IMR-90 (cell line): ENCODE measurements around the gene SMIM14. TPM values are rescaled to one million over a fixed set of nuclear protein-coding genes. Genes with fewer than 3 reads are reported as not detected.

Source experiments
- ATAC-seq: fragments of 200-7000 bp; cut with Tn5 transposase; 2 replicates; pipeline ENCODE4 v1.9.1; 2020; ENCODE audit warnings: low read depth, mild to moderate bottlenecking, moderate library complexity
- BruUV-seq: library from RNA; stranded (reverse); fragments of 400-500 nt; replicated peaks from 2 replicates; lab custom pipeline; 2021; lab: Mats Ljungman, UMichigan
- CTCF ChIA-PET: fragments of 300-600 bp; formaldehyde crosslinking; extraction: SDS; loops from one replicate; lab custom pipeline; 2021; ENCODE audit warnings: antibody characterized with exemption; lab: Yijun Ruan, JAX
- POLR2A ChIA-PET: fragments of 300-600 bp; sonication (Branson Sonifier 250); formaldehyde crosslinking; loops from one replicate; lab custom pipeline; 2022; ENCODE audit warnings: antibody characterized with exemption; ENCODE audit not compliant: unreplicated experiment; lab: Charles Lee
- DNase-seq: peaks from one replicate; pipeline ENCODE4 v3.0.0; 2013
- H2AFZ ChIP-seq: replicated peaks from 2 replicates; pipeline ENCODE3; 2013; ENCODE audit warnings: low read length, mild to moderate bottlenecking; ENCODE audit not compliant: poor library complexity
- H2AK5ac ChIP-seq: 2 replicates; pipeline ENCODE4 v1.6.1; 2013; ENCODE audit warnings: low read depth, low read length, inconsistent platforms
- H2AK9ac ChIP-seq: replicated peaks from 2 replicates; pipeline ENCODE3; 2013; ENCODE audit warnings: mild to moderate bottlenecking, low read depth, low read length, moderate library complexity; ENCODE audit not compliant: poor library complexity
- H2BK120ac ChIP-seq: 2 replicates; pipeline ENCODE4 v1.6.1; 2013; ENCODE audit warnings: low read depth, low read length, inconsistent platforms
- H2BK15ac ChIP-seq: 3 replicates; pipeline ENCODE4 v1.6.1; 2013; ENCODE audit warnings: low read depth, low read length, inconsistent platforms
- H2BK20ac ChIP-seq: 2 replicates; pipeline ENCODE4 v1.6.1; 2013; ENCODE audit warnings: low read depth, mild to moderate bottlenecking, inconsistent platforms, low read length, moderate library complexity
- H2BK5ac ChIP-seq: 2 replicates; pipeline ENCODE4 v1.6.1; 2013; ENCODE audit warnings: mild to moderate bottlenecking, low read depth, low read length, inconsistent platforms; ENCODE audit not compliant: poor library complexity, severe bottlenecking
- H3K14ac ChIP-seq: replicated peaks from 2 replicates; pipeline ENCODE4 v1.6.1; 2013; ENCODE audit warnings: low read depth, low read length, inconsistent platforms
- H3K18ac ChIP-seq: 2 replicates; pipeline ENCODE4 v1.6.1; 2013; ENCODE audit warnings: low read depth, low read length, control low read depth
- H3K23ac ChIP-seq: 2 replicates; pipeline ENCODE4 v1.6.1; 2013; ENCODE audit warnings: low read depth, low read length, inconsistent platforms
- H3K27ac ChIP-seq: 2 replicates; pipeline ENCODE4 v1.5.1; 2013; ENCODE audit warnings: mild to moderate bottlenecking, control low read depth, low read length; ENCODE audit not compliant: insufficient read depth
- H3K27me3 ChIP-seq: 2 replicates; pipeline ENCODE4 v1.6.1; 2013; ENCODE audit warnings: low read length; ENCODE audit not compliant: control insufficient read depth, insufficient read depth
- H3K36me3 ChIP-seq: 2 replicates; pipeline ENCODE4 v1.6.1; 2013; ENCODE audit warnings: low read length, mixed read lengths; ENCODE audit not compliant: control insufficient read depth, insufficient read depth
- H3K4ac ChIP-seq: 2 replicates; pipeline ENCODE4 v1.6.1; 2013; ENCODE audit warnings: low read depth, low read length, inconsistent platforms
- H3K4me1 ChIP-seq: 2 replicates; pipeline ENCODE4 v1.6.1; 2013; ENCODE audit warnings: low read length, mixed read lengths; ENCODE audit not compliant: control insufficient read depth, insufficient read depth
- H3K4me2 ChIP-seq: 2 replicates; pipeline ENCODE4 v1.6.1; 2013; ENCODE audit warnings: low read depth, mild to moderate bottlenecking, control low read depth, low read length, moderate library complexity
- H3K4me3 ChIP-seq: 2 replicates; pipeline ENCODE4 v1.5.1; 2013; ENCODE audit warnings: low read depth, mild to moderate bottlenecking, control low read depth, low read length, moderate library complexity; ENCODE audit not compliant: insufficient read depth
- H3K56ac ChIP-seq: 2 replicates; pipeline ENCODE4 v1.6.1; 2013; ENCODE audit warnings: low read length, inconsistent platforms; ENCODE audit not compliant: insufficient read depth; ENCODE audit errors: extremely low read depth
- H3K79me1 ChIP-seq, 2 experiments: 2 replicates each; pipeline ENCODE4 v1.6.1; 2013; ENCODE audit warnings: low read length in 2 of 2, inconsistent platforms in 1 of 2, low read depth in 1 of 2
- H3K9ac ChIP-seq: 2 replicates; pipeline ENCODE4 v1.6.1; 2013; ENCODE audit warnings: low read depth, low read length, control low read depth
- H3K9me1 ChIP-seq: 2 replicates; pipeline ENCODE4 v1.6.1; 2013; ENCODE audit warnings: low read length, inconsistent platforms; ENCODE audit not compliant: insufficient read depth
- H3K9me3 ChIP-seq: 2 replicates; pipeline ENCODE4 v1.6.1; 2013; ENCODE audit warnings: low read length; ENCODE audit not compliant: control insufficient read depth, insufficient read depth
- H4K20me1 ChIP-seq: 2 replicates; pipeline ENCODE4 v1.6.1; 2013; ENCODE audit warnings: low read length, inconsistent platforms; ENCODE audit not compliant: insufficient read depth
- H4K5ac ChIP-seq: 2 replicates; pipeline ENCODE4 v1.6.1; 2013; ENCODE audit warnings: mild to moderate bottlenecking, low read depth, low read length, control low read depth
- H4K8ac ChIP-seq, 2 experiments: 2 replicates each; pipeline ENCODE4 v1.6.1; 2013; ENCODE audit warnings: low read depth in 2 of 2, low read length in 2 of 2, control low read depth in 1 of 2, inconsistent platforms in 1 of 2
- H4K91ac ChIP-seq: 2 replicates; pipeline ENCODE4 v1.6.1; 2013; ENCODE audit warnings: low read depth, low read length, inconsistent platforms; ENCODE audit not compliant: insufficient read depth
- BHLHE40 ChIP-seq: fragments of 150-350 bp; IDR thresholded peaks from 2 replicates; pipeline ENCODE4 v1.6.1; 2016; ENCODE audit warnings: mild to moderate bottlenecking, low read depth, low read length
- CHD1 ChIP-seq: IDR thresholded peaks from 2 replicates; pipeline ENCODE4 v1.6.1; 2012; ENCODE audit warnings: low read depth, low read length, improper control_type of control experiment
- MAFK ChIP-seq: IDR thresholded peaks from 2 replicates; pipeline ENCODE4 v1.6.1; 2012; ENCODE audit warnings: low read depth, low read length, improper control_type of control experiment
- MAZ ChIP-seq: IDR thresholded peaks from 2 replicates; pipeline ENCODE4 v1.6.1; 2012; ENCODE audit warnings: low read depth, mild to moderate bottlenecking, low read length, improper control_type of control experiment, moderate library complexity, borderline replicate concordance
- NFE2L2 ChIP-seq: fragments of 150-350 bp; IDR thresholded peaks from 2 replicates; pipeline ENCODE4 v1.6.1; 2016; ENCODE audit warnings: low read depth, mild to moderate bottlenecking, low read length
- RCOR1 ChIP-seq: IDR thresholded peaks from 2 replicates; pipeline ENCODE4 v1.6.1; 2012; ENCODE audit warnings: mild to moderate bottlenecking, low read length, improper control_type of control experiment; ENCODE audit not compliant: insufficient replicate concordance
- RFX5 ChIP-seq: IDR thresholded peaks from 2 replicates; pipeline ENCODE4 v1.8.0; 2012; ENCODE audit warnings: low read depth, mild to moderate bottlenecking, low read length, moderate library complexity
- WGBS, 2 experiments: methylation state at CpG; one replicate each; pipeline versions ENCODE4 v1.1.5 to v1.1.7; 2013; ENCODE audit warnings: missing lambda C conversion rate in 2 of 2; ENCODE audit not compliant: insufficient read length in 1 of 2; ENCODE audit errors: extremely low coverage in 2 of 2; 5-methylcytosine and 5-hydroxymethylcytosine counted together
- dilution Hi-C: fragments of 300-500 bp; cut with HindIII; formaldehyde crosslinking; loops from one replicate; pipeline ENCODE4 v1.14.3; 2018; ENCODE audit warnings: low sequenced_read_pairs; ENCODE audit not compliant: unreplicated experiment
- in situ Hi-C: fragments of 300-500 bp; cut with MboI; formaldehyde crosslinking; loops from 3 replicates; pipeline ENCODE4 v1.14.3; 2019; ENCODE audit warnings: low sequenced_read_pairs, inconsistent platforms, mixed read lengths
- intact Hi-C: fragments of 100-400 bp; cut with micrococcal nuclease; formaldehyde crosslinking; loops from 2 replicates; pipeline ENCODE4 v1.10.0; 2022
- polyA plus RNA-seq, 3 experiments: library from polyadenylated mRNA; depleted of rRNA; stranded (reverse); fragments of >200 nt; gene quantifications; 2 replicates each; pipeline ENCODE4 v1.2.3, GENCODE V29; 2012; ENCODE audit warnings: low replicate concordance in 1 of 3
- total RNA-seq: library from RNA; depleted of rRNA; stranded (reverse); fragments of >200 nt; gene quantifications from 2 replicates; pipeline ENCODE4 v1.2.3, GENCODE V29; 2012
- TF ChIP-seq, protein P1 (sequence below): fragments of 150-350 bp; IDR thresholded peaks from 2 replicates; pipeline ENCODE4 v1.6.1; 2017; ENCODE audit warnings: mild to moderate bottlenecking, antibody characterized with exemption, low read length, low read depth
- TF ChIP-seq, protein P2 (sequence below): fragments of 150-350 bp; IDR thresholded peaks from 2 replicates; pipeline ENCODE4 v1.6.1; 2016; ENCODE audit warnings: low read depth, mild to moderate bottlenecking, low read length, moderate library complexity, borderline replicate concordance

Gene SMIM14
- total and polyA plus RNA-seq, 2 of the 4 experiments (the other 2 are of a cell fraction), result 15.6 to 20.9 TPM

DNA sequence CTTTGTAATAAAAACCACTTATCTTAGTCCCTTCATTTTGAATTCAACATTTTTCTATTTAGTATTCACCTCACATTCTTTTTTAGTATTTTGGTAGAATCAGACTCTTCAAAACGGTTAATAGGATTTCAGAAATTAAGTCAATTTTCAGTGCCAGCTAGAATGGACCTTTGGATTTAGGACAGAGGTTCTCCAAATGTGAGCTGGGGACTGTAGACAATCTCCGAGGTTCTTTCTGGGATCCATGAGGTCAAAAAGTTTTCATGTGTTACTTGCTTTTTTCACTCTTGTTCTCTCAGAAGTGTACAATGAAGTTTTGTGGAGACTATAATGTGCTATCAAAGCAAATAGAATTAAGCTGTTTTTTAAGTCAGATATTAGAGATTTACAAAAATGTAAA, 109.1 kb downstream of the SMIM14 start:
- ATAC-seq, result no peak
- no peak overlapping the region for H3K56ac ChIP-seq
- no TSS peak for BruUV-seq
- H3K27ac ChIP-seq, result no peak overlapping the region
- no peak overlapping the region for H3K4ac ChIP-seq
- dilution Hi-C loops (no loop called here), in situ Hi-C loops (loop anchor here (10.0 kb wide), 1 partner anchor 105 kb away; the partner anchor contains the start of gene SMIM14), intact Hi-C loops (loop anchor here (5.0 kb wide), 2 partner anchors 93 to 168 kb away; partner anchors contain the start of gene UBE2K)
- no peak overlapping the region for H2BK20ac ChIP-seq
- H3K79me1 ChIP-seq, result peaks cover 6 to 37% of the 10 kb centered on the region in 2 experiments; a peak in 3 of 4 replicates
- H3K4me3 ChIP-seq, result no peak overlapping the region
- H3K4me2 ChIP-seq, result no peak overlapping the region
- no peak overlapping the region for H2AFZ ChIP-seq
- no peak overlapping the region for H3K18ac ChIP-seq
- WGBS, 2 experiments, result no CpG with 5 or more reads among the region's 2 CpGs
- H2AK9ac ChIP-seq, result no peak overlapping the region
- H4K91ac ChIP-seq, result no peak overlapping the region
- peaks cover 3% of the 10 kb centered on the region; the same call in 1 of the 2 replicates for H3K9me1 ChIP-seq
- H2BK5ac ChIP-seq, result no peak overlapping the region
- DNase-seq, result no peak
- H2BK15ac ChIP-seq, result no peak overlapping the region
- no peak overlapping the region for H3K14ac ChIP-seq
- H2AK5ac ChIP-seq, result no peak overlapping the region
- no peak overlapping the region for H4K5ac ChIP-seq
- CTCF ChIA-PET, result no interaction called here
- peaks cover 2% of the 10 kb centered on the region; the same call in 1 of the 2 replicates for H3K4me1 ChIP-seq
- H2BK120ac ChIP-seq, result no peak overlapping the region
- H3K36me3 ChIP-seq, result peaks cover 8% of the 10 kb centered on the region; the same call in 1 of the 2 replicates
- no peaks in the 10 kb centered on the region for H3K27me3 ChIP-seq
- no peak overlapping the region for H3K23ac ChIP-seq
- H3K9me3 ChIP-seq, result peaks cover 3% of the 10 kb centered on the region; the same call in 1 of the 2 replicates
- POLR2A ChIA-PET, result no interaction called here
- H3K9ac ChIP-seq, result no peak overlapping the region
- TF ChIP-seq MAZ (no peak), RFX5 (no peak), BHLHE40 (no peak), NFE2L2 (no peak), RCOR1 (no peak), CHD1 (no peak), MAFK (no peak)
- TF ChIP-seq, protein P1, sequence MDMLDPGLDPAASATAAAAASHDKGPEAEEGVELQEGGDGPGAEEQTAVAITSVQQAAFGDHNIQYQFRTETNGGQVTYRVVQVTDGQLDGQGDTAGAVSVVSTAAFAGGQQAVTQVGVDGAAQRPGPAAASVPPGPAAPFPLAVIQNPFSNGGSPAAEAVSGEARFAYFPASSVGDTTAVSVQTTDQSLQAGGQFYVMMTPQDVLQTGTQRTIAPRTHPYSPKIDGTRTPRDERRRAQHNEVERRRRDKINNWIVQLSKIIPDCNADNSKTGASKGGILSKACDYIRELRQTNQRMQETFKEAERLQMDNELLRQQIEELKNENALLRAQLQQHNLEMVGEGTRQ, result no peak
- TF ChIP-seq, protein P2, sequence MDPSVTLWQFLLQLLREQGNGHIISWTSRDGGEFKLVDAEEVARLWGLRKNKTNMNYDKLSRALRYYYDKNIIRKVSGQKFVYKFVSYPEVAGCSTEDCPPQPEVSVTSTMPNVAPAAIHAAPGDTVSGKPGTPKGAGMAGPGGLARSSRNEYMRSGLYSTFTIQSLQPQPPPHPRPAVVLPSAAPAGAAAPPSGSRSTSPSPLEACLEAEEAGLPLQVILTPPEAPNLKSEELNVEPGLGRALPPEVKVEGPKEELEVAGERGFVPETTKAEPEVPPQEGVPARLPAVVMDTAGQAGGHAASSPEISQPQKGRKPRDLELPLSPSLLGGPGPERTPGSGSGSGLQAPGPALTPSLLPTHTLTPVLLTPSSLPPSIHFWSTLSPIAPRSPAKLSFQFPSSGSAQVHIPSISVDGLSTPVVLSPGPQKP, result no peak
- peaks cover 6% of the 10 kb centered on the region; the same call in 1 of the 2 replicates for H4K20me1 ChIP-seq
- H4K8ac ChIP-seq, result no peak overlapping the region
